SHP77 (cell line): Measurements from ENCODE around the gene MPP3.
"Not testable (repeated sequence)": the region's sequence is repeated elsewhere in the genome, so short reads cannot be mapped to it uniquely, and the experiment has no call there.

ENCODE experiments used
- DNase-seq, 2 experiments: peaks; one replicate each; lab custom pipeline; 2025; lab: John Stamatoyannopoulos, UW

Gene MPP3, protein sequence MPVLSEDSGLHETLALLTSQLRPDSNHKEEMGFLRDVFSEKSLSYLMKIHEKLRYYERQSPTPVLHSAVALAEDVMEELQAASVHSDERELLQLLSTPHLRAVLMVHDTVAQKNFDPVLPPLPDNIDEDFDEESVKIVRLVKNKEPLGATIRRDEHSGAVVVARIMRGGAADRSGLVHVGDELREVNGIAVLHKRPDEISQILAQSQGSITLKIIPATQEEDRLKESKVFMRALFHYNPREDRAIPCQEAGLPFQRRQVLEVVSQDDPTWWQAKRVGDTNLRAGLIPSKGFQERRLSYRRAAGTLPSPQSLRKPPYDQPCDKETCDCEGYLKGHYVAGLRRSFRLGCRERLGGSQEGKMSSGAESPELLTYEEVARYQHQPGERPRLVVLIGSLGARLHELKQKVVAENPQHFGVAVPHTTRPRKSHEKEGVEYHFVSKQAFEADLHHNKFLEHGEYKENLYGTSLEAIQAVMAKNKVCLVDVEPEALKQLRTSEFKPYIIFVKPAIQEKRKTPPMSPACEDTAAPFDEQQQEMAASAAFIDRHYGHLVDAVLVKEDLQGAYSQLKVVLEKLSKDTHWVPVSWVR

DNA sequence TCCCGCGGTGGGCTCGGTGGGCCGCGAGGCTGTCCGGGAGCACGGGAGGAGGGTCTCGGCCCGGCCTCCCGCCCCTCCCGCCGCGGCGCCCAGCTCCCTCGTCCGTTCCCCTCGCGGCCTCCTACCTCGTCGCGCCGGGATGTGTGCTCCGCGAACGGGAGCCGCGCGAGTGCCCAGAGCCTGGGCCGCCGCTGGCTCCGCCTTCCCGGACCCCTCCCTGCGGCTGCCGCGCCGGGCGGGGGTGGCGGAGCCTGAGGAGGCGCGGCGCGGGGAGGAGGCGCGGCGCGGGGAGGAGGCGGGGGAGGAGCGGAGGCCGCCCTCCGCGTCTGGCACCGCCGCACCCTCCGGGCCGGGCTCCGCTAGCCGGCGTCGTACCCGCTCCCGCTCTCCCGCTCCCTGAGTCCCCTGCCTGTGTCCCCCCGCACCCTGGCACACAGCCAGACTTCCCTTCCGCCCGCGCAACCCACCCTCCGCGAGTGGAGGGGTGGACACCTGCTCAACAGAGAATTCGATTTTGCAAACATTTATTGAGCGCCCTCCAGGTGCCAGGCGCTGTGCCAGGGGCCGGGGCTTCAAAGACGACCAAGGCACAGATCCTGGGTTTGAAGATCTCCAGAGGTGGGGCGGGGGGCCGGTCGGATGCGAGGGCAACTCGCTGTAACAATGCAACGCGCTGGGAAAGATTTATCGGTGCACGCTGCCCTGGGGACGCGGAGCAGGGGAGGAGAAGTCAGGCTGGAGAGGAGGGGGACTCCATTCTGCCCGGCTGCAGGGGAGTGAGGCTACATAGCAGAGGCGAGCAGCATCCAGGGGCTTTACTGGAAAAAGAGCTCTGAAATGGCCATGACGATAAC lies at the start of gene MPP3:
Gene MPP3 (minus strand): TSS at position 171 of the 854 bp plus-strand sequence. CDS start 1,240 bp downstream, outside the sequence.
- DNase-seq = peak; percentile 56 to 71

GRCh38 chr17:43881758-43882505 lies 49.0 kb upstream of the MPP3 start:
- DNase-seq = no peak

DNA sequence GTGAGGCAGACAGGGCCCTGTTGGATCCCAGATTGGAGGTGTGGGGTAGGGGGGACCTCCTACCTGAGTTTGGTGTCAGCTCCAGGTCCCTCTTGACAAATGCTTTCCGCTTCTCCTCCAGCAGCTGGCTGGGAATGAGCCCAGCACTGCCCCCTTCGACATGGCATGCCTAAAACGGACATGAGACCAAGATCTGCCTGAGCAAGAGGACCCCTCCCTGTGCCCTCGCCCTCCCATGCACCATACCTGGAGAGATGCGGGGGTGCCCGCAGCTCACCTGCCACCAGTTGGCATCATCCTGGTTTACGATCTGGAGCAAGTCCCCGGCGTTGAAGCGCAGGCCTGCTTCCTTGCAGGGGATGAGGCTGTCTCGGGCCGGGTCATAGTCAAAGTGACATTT lies 48.2 kb upstream of the MPP3 start:
- no peak for DNase-seq

DNA sequence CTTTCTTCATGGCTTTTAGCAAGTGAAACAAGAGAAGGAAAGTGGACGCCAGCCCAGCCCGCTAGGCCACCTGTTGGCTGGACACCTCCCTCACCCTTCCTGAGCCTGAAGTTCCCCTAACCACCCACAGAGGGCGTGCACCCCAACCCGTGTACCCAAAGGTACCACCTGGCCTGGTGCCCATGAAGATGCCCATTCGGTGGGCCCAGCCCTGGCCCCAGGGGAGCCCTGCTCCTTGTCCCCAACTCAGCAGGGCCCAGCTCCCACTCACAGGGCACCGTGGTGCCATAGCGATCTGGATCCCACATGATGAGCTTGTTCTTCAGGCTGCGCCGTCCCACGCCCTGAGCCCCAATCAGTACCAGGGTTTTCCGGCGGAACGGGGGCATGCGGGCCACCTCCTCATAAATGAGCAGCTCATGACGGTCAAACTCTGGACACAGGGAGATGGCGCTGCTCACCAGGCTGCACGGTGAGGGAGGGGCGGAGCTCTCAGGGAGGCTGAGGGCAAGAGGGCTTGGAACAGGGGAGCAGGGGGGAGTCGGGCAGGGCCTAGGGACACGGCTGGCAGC lies 47.6 kb upstream of the MPP3 start:
- DNase-seq = peak in 1 of 2 experiments; percentile 45

GRCh38 chr17:43879723-43880419 lies 46.9 kb upstream of the MPP3 start:
- DNase-seq = no peak

GRCh38 chr17:43878260-43879175 lies 45.6 kb upstream of the MPP3 start:
- DNase-seq = peak; percentile 48 to 51

DNA sequence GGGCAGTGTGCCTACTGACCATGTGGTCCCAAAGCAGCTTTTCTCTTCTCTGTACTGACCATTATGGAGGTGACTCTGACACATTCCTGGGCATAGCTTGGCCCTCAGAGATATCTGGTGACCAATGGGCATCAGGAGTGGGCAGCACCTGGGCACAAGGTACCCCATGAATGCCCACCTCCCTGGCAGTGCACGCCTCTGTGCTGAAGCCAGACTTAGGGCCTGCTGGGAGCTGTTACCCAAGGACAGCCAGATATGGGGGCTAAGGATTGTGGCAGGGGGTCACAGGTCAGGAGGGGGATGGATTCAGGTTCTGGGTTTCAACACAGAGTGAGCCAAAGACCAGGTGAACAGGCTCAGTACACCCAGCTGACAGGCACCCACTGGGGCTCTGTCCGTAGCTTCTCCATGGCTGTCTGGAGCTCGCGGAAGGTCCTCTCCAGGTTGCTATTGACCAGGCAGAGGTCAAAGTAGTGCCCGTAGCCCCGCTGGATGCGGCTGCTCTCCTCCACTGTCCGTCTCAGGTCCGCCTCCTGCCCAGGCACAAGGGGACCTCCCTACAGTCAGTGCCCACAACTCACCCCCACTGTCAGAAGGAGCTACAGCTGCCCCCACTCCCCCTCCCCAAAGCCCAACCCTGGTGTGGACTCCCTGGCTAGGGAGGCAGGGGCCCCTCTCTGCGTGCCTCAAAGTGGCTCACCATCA lies 44.7 kb upstream of the MPP3 start:
- DNase-seq = no peak

DNA sequence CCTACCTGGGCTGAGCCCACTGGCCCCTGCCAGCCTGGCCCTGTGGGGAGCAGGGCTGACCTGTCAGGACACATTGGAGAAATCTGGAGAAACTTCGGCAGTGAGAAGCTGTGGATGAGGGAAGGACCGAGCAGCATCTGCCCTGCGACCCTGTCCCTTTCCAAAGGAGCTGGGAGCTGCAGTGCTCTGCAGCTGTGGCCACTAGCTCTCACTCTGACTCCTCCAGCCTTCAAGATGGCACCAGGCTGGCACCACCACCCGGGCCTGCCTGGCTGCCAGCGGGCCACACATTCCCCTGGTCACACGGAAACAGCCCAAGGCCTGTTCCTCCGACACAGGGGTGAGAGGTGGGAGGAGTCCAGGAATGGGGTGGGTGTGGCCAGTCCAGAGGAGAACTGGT lies 44.1 kb upstream of the MPP3 start:
- DNase-seq = no peak

DNA sequence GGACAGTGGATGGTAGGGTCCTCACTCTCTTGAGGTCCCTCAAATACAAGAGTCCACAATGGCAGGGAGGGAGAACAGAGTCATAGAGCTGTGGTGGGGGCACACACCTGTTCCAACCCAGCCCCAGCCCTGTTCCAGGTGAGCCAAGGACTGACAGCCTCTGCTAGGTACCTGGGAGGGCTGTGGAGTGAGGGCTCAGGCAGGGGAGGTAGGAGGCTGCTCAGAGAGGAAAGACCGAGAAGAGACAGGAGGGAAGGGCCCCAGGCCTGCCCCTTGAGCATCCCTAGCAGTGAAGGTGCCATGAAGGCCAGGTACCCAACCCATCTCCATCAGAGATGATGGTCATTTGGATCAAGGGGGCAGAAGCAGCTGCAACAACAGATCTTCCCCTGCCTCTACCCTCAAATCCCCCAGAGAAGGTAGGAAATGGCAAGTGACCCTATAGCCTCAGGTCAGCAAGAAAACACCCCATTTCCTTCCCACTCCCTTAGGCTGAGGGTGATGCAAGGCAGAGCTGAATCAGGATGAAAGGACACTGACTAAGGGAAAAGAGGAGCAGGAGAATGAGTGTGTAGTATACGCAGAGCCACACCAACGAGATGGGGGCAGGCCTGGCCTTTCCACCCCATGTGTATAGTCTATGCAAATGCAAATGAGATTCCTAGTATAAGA lies 42.7 kb upstream of the MPP3 start:
- DNase-seq = no peak

DNA sequence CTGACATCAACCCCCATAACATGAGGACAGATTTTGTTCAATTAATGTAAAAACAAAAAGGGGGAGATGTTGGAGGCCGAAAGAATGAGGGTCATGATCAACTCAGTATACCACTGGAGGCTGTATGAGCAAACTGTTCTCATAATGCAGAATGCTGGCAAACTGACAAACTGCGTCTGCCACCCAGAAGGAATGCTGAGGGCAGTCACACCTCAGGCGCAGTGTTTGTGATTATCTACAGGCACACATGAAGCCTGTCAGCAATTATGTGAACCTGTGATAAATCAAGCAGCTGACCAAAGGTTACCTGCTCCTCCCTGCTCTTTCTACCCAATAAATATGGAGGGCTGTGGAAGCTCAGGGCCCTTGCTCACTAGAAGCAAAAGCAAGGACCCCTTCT lies 41.3 kb upstream of the MPP3 start:
- no peak for DNase-seq

DNA sequence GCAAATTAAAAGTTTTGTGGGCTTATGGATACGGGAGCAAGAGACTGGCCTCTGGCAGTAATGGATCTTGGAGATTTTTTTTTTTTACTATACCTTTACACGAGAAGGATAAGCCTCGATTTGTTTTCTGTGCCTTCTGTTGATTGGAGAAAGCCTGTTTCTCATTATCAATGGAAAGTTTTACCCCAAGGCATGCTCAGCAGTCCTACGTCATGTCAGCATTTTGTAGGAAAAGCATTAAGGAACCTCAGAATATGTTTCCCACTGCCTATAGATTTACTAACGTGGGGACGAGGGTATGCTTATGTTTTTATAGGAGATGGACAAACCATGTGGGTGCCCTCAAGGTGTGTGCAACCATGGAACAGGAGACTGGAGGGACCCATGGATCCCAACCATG lies 40.9 kb upstream of the MPP3 start:
- DNase-seq = no peak

DNA sequence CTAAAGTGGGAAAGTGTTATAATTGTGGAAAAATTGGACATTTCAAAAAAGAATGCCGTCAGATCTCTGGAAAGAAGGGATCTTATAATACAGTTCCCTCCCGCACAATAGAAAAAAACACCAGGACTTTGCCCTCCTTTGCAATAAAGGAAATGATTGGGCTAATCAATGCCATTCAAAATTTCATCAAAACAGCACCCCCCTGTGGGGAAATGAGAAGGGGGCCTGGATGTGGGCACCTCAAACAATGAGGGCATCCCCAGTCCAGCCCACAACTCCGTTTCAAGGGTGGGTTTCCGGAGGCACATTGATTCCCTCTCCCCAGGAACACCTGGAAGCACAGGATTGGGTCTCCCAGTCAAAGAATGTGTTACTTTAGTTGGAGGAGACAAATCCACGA lies 40.1 kb upstream of the MPP3 start:
- DNase-seq = no peak

GRCh38 chr17:43871946-43872690 lies 39.2 kb upstream of the MPP3 start:
- DNase-seq = peak in 1 of 2 experiments; percentile 4

- DNase-seq = not testable (repeated sequence)
Observed at GRCh38 chr17:43869031-43869430, 36.1 kb upstream of the MPP3 start.

DNA sequence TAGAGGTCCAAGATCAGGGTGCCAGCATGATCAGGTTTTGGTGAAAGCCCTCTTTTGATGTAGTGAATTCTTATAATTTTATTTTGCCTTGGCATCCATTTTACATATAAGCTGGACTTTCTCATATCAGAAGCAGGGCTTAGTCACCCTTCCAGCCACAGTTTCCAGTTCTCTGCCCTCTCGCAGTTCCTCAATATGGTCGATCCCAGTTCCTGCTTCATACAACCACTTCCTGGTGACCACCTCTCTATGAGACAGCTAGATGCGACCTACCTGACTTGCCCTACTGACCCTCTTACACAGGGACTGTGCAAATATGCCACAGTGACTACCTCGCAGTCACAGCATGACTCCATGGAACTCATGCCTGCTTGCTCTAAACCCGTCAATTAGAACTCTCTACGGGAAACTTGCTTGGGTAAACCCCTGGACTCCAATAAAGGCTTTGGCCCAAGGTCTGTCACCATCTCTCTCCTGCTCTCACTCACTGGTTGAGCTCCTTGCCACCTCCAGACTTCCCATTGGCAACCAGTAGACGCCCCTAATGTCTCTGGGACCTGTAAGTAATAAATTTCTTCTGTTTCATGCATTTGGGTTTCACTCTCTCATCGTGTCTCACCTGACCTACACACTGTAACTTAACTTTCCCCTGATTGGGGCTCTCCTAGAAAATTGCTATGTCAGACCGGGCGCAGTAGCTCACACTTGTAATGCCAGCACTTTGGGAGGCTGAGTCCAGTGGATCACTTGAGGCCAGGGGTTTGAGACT lies 35.5 kb upstream of the MPP3 start:
- DNase-seq = no peak

DNA sequence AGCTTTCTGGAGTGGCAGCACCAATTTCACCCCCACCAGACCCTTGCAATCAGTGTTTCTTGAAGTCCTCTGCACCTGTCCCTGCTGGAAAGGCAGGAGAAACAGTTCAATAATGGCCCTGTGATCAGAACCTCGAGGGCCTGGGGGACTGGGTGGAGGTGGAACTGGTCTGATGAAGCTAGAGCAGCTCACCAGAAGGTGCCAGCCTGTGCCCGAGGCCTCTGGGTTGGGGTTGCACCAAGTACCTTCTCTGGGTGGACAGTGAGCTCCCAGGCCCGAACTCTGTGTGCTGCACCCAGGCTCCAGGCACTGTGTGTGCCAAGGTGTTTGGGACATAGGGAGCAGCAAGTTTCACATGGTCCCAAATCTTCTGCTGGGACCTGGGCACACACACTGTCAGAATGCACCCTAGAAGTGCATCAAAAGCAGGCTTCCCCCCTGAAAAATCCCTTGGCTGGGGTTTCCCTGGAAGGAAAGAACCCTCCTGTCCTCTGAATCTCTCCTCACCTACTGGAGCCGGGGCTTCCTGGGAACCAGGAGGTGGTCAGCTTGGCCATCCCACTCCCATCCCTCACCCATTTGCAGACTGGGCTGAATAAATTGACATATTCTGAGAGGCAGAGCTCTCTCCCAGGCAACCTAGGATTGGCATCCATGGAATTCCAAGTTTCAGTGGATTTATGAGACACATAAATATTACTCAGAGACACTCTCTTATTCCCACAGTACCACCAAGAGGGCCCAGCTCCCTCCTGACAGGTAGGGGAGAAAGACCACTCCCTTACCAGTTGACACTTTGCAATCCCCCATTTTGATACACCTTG lies 31.4 kb upstream of the MPP3 start:
- DNase-seq = no peak
